ENCODE measurements around the gene DMBX1.

DMBX1 gene

DNA sequence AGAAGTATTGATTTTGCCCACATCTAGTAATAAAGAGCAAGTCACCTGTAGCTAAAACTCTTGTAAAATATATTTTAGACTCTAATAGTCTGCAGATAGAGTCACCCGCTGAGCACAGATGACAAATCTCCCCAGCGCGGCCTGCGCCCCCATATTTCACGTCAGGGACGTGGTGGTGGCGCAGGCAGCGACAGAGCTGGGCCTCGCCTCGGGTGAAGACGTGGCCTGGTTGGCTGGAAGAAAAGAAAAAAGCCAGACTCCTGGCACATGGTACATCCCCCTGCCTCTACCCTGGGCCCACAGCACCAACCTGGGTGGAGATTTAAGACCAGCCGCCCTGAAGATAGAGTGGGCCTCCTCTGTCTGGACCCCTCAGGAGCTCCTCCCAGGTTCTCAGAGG, 6.0 kb upstream of the DMBX1 start:
- no peak for DNase-seq (ENCODE audit: low read depth in 2 of 2)

DNA sequence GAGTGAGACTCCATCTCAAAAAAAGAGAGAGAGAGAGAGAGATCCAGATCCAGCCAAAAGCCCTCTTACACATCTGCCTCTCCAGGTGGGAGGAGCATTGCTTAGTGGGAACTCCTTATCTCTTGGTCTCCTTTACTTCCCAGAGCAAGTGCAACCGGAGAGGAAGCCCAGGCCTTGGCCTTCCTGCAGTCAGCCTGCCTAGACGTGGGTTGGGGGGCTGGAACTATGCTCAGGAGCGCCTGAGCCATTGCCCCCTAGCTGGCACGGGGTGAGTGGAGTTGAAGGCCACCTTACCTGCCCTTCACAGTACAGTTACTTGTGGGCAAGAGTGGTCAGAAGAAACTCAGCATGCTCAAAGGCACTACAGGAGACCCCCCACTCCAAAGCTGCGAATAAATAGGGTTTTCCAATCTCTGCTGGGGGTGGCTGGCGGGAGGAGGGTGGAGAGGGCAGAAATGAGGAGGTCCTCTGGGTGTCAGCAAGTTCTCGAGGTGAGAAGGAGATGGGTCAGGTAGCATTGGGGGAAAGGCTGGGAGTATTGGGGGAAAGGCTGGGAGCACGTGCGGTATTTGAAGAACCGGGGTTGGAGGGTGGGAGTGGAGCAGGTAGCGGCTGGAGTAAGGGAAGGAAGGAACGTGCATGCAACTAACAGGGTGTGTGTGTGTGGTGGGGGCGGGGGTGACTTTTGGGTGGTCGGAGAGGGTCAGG, 4.7 kb upstream of the DMBX1 start:
- no peak for DNase-seq (ENCODE audit: low read depth in 2 of 2)

DNA sequence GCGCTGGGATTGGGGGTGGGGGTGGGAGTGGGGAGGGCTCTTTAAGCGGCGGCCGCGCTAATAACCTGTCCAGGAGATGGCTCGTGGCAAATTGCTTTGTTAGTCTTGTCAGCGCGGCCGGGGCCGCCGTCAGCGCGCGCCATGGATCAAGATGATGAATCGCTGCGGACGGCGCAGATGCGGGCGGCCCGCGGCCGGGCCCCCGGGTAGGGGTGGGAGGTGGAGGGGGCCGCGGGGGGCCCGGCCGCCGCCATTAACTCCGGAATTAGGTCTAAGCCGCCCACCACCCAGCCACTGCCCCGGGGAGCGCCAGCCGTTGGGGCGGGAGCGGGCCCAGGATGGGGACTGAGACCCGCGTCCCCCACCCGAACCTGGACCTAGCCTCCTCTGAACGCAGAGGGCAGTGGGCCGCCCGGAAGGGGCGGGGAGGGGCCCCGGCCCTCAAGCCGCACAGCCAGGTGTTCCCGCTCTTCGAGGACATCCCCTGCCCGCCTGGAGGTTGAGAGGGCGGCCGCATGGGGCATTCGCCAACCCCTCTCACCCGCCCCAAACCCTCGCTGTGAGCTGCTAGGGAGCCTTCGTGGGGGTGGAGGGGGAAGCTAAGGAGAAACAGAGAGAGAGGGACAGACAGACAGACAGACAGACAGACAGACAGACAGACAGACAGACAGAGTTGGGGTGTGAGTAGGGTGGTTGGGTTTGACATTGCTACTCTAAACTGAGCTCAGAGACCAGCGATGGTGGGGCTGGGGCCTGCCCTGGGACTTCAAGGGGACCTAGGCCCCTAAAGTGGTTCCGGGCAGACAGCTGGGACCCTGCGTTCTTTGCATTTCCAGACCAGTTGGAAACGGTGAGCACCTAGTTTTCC, 3.8 kb upstream of the DMBX1 start:
- no peak for DNase-seq (ENCODE audit: low read depth in 2 of 2)

- DNase-seq (ENCODE audit: low read depth in 2 of 2): no peak
These were observed 3.1 kb upstream of the DMBX1 start for GRCh38 chr1:46486432-46487015.

DNA sequence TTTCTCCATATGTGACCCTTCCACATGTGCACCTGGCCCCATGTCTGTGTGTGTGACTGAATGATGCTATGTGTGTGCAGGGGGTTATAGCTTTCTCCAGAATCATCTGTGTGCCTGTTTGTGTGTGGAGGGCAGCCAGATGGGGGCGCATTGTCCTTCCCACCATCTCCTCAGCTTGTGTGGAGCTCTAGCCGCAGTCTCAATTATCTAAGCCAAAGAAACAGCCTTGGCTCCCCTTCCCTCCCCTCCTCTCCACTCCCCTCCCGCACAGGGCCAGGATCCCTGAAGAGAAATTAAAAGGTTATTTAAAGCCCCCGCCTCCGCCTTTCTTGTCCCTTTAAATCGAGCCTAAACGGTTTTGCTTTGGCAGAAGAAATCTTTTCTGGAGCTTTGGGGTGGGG, 1.8 kb upstream of the DMBX1 start:
- DNase-seq (ENCODE audit: low read depth in 2 of 2): no peak

- DNase-seq (ENCODE audit: low read depth in 2 of 2): no peak
These were observed 1.1 kb upstream of the DMBX1 start for GRCh38 chr1:46488343-46489168.

- no peak for DNase-seq (ENCODE audit: low read depth in 2 of 2)
These were observed 433 bp upstream of the DMBX1 start for GRCh38 chr1:46489169-46489637.

- no peak for DNase-seq (ENCODE audit: low read depth in 2 of 2)
These were observed 695 bp downstream of the DMBX1 start for GRCh38 chr1:46490406-46490655.

DNA sequence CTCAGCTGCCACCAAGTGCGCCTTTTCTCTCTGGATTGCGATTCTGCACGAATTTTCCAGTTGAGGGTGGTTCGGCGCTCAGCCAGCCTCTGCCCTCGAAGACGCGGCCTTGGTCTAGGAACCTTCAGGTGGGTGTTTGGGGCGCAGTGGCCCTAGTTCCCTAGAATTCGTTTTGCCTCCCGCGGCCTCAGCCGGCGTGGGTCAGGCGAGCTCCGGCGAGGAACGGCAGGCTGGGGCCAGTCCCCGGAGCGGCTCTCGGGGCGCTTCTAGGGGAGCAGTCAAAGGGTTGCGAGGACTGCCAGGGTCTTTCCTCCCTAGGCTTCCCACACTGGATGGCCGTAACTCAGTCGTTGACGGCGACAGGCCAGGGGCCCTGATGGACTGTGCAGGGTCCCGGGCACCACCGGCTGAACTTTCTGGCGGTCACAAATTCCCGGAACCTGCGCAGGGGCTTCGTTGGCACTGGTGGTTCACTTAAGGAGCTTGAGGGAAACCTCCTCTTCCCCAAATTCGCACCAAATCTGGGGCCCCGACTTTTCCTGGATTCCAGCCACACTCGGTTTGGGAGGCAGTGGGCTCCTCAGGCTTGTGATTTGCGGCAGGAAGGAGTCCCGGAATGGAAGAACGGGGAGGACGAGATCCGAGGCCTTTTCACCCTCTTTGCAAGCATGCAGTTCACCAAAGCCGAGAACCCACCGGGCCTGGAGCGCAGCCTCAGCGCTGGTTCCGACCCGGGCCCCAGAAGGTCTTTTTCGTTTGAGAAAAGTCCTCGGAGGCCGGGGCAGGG, 1.2 kb downstream of the DMBX1 start:
- no peak for DNase-seq (ENCODE audit: low read depth in 2 of 2)

GRCh38 chr1:46491443-46492268, 2.0 kb downstream of the DMBX1 start:
- DNase-seq (ENCODE audit: low read depth in 2 of 2): no peak

DNA sequence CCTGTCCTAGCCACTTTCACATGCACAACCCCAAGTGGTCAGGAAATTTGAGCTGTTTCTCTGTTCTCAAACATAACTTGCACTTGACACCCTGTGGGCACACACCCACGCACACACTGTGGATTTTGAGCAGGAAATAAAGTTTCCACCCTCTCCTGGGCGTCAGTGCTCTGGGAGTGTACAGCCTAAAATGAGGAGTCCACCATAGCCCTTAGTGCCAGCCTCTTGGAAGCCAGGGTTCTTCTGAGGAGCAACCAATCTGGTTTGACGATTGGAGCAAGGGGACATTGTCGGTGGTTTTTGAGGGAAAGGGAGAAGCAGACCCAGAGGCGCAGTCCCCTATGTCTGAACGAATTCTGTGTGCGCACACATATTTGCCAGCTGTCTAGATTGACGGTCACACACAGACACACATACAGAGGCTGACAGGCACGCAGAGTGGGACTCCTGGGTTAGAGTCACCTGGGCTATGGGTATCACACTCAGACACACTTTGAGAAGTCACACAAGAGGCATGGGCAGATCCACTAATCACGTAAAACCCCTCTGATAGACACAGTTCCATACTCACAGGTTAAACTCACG, 2.7 kb downstream of the DMBX1 start:
- no peak for DNase-seq (ENCODE audit: low read depth in 2 of 2)

DNA sequence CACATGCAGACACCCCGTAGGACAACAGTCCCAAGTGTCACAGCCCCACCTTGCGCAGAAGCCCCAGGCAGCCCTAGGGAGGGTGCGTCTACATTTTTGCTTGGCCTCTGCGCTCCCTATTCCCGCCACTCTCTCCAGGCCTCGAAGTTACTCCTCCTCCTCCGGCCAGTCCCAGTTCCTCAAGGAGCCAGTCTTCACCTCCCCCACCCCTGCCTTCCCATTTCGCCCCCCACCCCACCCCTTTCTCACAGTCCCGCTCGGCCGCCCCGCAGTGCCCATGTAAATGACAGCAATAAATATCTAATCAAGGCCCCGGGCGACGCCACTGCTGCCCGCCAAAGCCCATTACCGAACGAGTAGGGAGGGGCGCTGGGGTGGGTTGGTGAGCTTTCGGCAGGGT, 3.2 kb downstream of the DMBX1 start:
- DNase-seq (ENCODE audit: low read depth in 2 of 2): no peak

DNA sequence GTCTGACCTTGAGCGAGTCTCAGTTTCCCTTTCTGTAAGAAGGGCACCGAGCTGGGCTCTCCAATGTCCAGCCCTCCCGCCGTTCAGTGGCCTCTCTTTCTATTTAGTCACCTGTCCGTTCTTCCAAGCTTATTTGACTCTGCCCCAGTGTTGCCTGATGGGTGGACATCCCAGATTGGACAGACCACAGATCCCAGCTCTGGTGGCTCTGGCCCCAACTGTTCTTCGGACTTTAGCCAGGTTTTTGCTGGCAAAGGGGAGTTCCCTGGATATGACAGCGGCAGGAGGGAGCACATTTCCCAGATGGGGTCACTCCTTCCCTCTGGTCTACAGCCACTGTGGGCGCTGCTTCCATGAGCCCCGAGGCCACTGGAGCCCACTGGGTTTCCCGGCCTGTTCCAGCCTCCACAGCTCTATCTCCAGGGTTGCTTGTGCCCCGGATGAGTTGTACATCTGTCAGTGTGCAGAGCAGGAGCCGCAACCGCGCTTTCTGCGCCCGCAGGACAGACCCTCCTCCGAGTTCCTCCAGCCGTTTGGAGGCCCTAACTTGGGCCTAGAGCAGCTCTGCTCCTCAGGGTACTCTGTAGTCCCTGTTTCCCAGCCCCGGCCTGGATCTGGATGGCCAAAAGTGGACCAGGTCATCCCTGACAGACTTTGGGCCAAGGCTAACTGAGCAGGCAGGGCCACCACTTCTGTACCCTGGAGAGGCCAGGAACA, 3.8 kb downstream of the DMBX1 start:
- no peak for DNase-seq (ENCODE audit: low read depth in 2 of 2)

DNA sequence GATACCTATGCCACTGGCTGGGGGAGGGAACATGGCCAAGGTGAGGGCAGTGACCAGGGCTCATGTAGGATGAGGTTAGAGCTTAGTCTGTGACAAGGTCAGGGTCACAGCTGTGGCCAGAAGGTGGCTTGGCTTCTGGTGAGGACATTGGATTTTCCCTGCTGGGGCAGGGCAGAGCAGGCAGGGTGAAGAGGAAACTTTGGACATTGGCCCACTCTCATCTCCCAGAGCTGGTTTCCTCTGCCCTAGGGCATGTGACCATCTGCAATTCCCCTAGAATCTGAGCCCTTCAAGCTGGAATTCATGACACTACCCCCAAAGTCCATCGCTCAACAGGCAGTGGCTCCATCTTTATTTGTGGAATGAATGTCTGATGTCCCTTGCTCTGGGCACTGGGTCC, 5.3 kb downstream of the DMBX1 start:
- no peak for DNase-seq (ENCODE audit: low read depth in 2 of 2)

GRCh38 chr1:46495778-46496177, 6.1 kb downstream of the DMBX1 start:
- no peak for DNase-seq (ENCODE audit: low read depth in 2 of 2)

- DNase-seq (ENCODE audit: low read depth in 2 of 2): no peak
These were observed 6.9 kb downstream of the DMBX1 start for GRCh38 chr1:46496505-46496904.

DNA sequence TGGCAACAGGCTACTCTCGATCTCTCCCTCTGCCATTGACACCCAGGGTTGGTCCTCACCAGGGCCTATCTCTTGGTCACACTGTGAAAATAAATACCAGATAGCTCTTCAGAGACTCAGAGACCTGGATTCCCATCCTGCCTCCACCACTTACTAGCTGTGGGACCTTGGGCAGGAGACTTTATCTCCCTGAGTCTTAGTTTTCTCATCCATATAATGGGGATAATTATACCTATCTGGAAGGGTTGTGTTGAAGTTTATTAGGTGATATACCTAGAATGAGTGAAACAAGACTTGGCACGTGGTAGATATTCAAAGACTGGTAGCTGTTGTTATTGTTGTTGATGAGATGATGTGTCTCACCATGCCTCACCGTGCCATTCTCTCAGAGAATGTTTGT, 7.4 kb downstream of the DMBX1 start:
- DNase-seq (ENCODE audit: low read depth in 2 of 2): no peak

DNA sequence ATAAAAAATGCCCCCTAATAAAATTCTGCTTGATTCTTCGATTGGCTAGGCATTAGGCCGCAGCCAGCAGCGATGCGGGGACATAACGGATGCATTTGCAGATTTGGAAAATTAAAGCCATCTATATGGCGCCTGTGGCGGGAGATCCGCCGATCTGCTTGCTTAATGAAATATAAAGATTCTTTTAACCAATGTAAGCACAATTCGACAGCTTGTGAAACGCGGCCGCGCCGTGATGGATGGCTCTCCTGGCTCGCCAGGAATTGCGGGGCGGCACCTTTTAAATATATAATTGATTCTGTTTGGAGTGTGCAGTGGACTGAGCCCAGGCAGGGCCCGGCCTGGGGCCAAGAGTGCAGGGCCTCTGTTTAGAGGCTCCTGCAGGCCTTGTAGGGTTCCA, 8.0 kb downstream of the DMBX1 start:
- DNase-seq (ENCODE audit: low read depth in 2 of 2): no peak

- no peak for DNase-seq (ENCODE audit: low read depth in 2 of 2)
These were observed 11.9 kb downstream of the DMBX1 start for GRCh38 chr1:46501528-46501927.

GRCh38 chr1:46503421-46503820, 13.8 kb downstream of the DMBX1 start:
- no peak for DNase-seq (ENCODE audit: low read depth in 2 of 2)
